Body of pancreas (tissue), 4 donors: Measurements from ENCODE around the gene KIF6.

ENCODE experiments used
- CTCF ChIP-seq, 7 experiments: fragments of 450-650 bp in 4 of 7; fragments of 200-600 bp in 3 of 7; sonication (generic) in 3 of 7; IDR thresholded peaks; one replicate each; pipeline ENCODE4 v1.5.1; 2016 to 2019; ENCODE audit warnings: antibody characterized with exemption in 7 of 7
- POLR2A ChIP-seq, 3 donors: fragments of 450-650 bp; IDR thresholded peaks; one replicate each; pipeline ENCODE4 v1.6.1; 2016; ENCODE audit warnings: antibody characterized with exemption in 3 of 3, mild to moderate bottlenecking in 2 of 3

GRCh38 chr6:39430446-39430845 is 294.8 kb downstream of the KIF6 start:
- no peak for TF ChIP-seq CTCF (IDR thresholded peaks at IDR 0.05)
- TF ChIP-seq POLR2A (IDR thresholded peaks at IDR 0.05): no peak
